Measurements from ENCODE around the gene EPB41L1. TPM values are rescaled to one million over a fixed set of nuclear protein-coding genes. Genes with fewer than 3 reads are reported as not detected.

EPB41L1 gene
- total RNA-seq, 1 experiment from 2014 or later = 38.7 TPM

GRCh38 chr20:36153204-36153603 is 1.3 kb upstream of the EPB41L1 start:
- H3K36me3 Mint-ChIP-seq = no peaks in the 10 kb centered on the region
- peak overlapping the region; percentile 57 for H3K4me3 Mint-ChIP-seq
- peaks cover 23% of the 10 kb centered on the region for H3K4me1 Mint-ChIP-seq
- no peak for DNase-seq (ENCODE audit: low spot score)
- peaks cover 21% of the 10 kb centered on the region for H3K27me3 Mint-ChIP-seq (ENCODE audit: low read depth)
- no peak for TF ChIP-seq CREB1 (CRISPR knock-in tag; IDR thresholded peaks at IDR 0.05)
- TF ChIP-seq OVOL2 (CRISPR knock-in tag; IDR thresholded peaks at IDR 0.05; ENCODE audit: borderline replicate concordance) = no peak
- ChIA-PET CTCF (interaction anchor here (1.1 to 1.6 kb wide), 2 partner anchors 49 to 161 kb away, joined by 3 to 6 read pairs; no protein-coding TSS in a partner anchor), POLR2A (no interaction called here)
- no peaks in the 10 kb centered on the region for H3K9me3 Mint-ChIP-seq
- no peak for ATAC-seq
- H3K27ac Mint-ChIP-seq = no peak overlapping the region

- ChIA-PET CTCF (interaction anchor here (1.1 to 1.6 kb wide), 2 partner anchors 49 to 161 kb away, joined by 3 to 6 read pairs; no protein-coding TSS in a partner anchor), POLR2A (no interaction called here)
- Mint-ChIP-seq H3K4me1 (peaks cover 23% of the 10 kb centered on the region), H3K27me3 (ENCODE audit: low read depth) (peaks cover 21% of the 10 kb centered on the region), H3K36me3 (no peaks in the 10 kb centered on the region), H3K27ac (no peak overlapping the region), H3K4me3 (peak overlapping the region; percentile 57), H3K9me3 (no peaks in the 10 kb centered on the region)
- DNase-seq (ENCODE audit: low spot score) (peak; percentile 78), ATAC-seq (peak; percentile 74)
- peak; percentile 51; the same call in 1 of the 2 replicates for TF ChIP-seq SP1 (CRISPR knock-in tag; conservative IDR thresholded peaks at IDR 0.05)
- TF ChIP-seq ATF6 (CRISPR knock-in tag; IDR thresholded peaks at IDR 0.05) = no peak
- no peak for TF ChIP-seq ZNF423 (CRISPR knock-in tag; IDR thresholded peaks at IDR 0.05)
- TF ChIP-seq E2F5 (CRISPR knock-in tag; IDR thresholded peaks at IDR 0.05) = peak; percentile 8; the same call in 1 of the 2 replicates
- TF ChIP-seq ATF1 (CRISPR knock-in tag; IDR thresholded peaks at IDR 0.05) = no peak
- TF ChIP-seq ZSCAN18 (CRISPR knock-in tag; IDR thresholded peaks at IDR 0.05) = no peak
- peak; percentile 57; the same call in 1 of the 2 replicates for TF ChIP-seq GABPB1 (CRISPR knock-in tag; IDR thresholded peaks at IDR 0.05)
- TF ChIP-seq PRDM15 (CRISPR knock-in tag; IDR thresholded peaks at IDR 0.05) = no peak
Observed at GRCh38 chr20:36153736-36154699, 522 bp upstream of the EPB41L1 start.

- ChIA-PET POLR2A (no interaction called here), CTCF (interaction anchor here (0.7 to 4.4 kb wide), 19 partner anchors 9 to 385 kb away, joined by 3 to 93 read pairs (median 10); partner anchors contain the start of gene SCAND1)
- no peak overlapping the region for H3K27ac Mint-ChIP-seq
- DNase-seq (ENCODE audit: low spot score) (no peak), ATAC-seq (no peak)
- H3K27me3 Mint-ChIP-seq (ENCODE audit: low read depth) = peaks cover 21% of the 10 kb centered on the region
- no peaks in the 10 kb centered on the region for H3K36me3 Mint-ChIP-seq
- H3K4me3 Mint-ChIP-seq = peak overlapping the region; percentile 78
- H3K9me3 Mint-ChIP-seq = no peaks in the 10 kb centered on the region
- TF ChIP-seq NFE2L1 (CRISPR knock-in tag; IDR thresholded peaks at IDR 0.05) (no peak), ETV6 (CRISPR knock-in tag; IDR thresholded peaks at IDR 0.05) (no peak), NR3C1 (CRISPR knock-in tag; conservative IDR thresholded peaks at IDR 0.05; ENCODE audit: low read depth) (no peak), ZSCAN18 (CRISPR knock-in tag; IDR thresholded peaks at IDR 0.05) (no peak), CREM (CRISPR knock-in tag; IDR thresholded peaks at IDR 0.05) (no peak), PRRX2 (CRISPR knock-in tag; IDR thresholded peaks at IDR 0.05) (no peak)
- peaks cover 23% of the 10 kb centered on the region for H3K4me1 Mint-ChIP-seq
Observed at GRCh38 chr20:36155629-36155971, 1.1 kb downstream of the EPB41L1 start.
